Measurements from ENCODE around the gene LAG3. TPM values are rescaled to one million over a fixed set of nuclear protein-coding genes. Genes with fewer than 3 reads are reported as not detected.

Gene LAG3
- total and polyA plus RNA-seq, 2 donors from 2014 or later: 1.3 TPM; not detected in 1

- Histone ChIP-seq H3K27me3 (ENCODE audit: control insufficient read depth, insufficient read depth, low read length) (no peaks in the 10 kb centered on the region), H3K4me1 (ENCODE audit: control insufficient read depth in 2 of 3, insufficient read depth in 2 of 3, low read depth in 1 of 3, low read length in 3 of 3) (peaks cover 2 to 22% (median 17%) of the 10 kb centered on the region in 3 donors), H3K4me3 (ENCODE audit: low read length in 3 of 3) (no peak overlapping the region), H3K36me3 (ENCODE audit: control insufficient read depth in 2 of 3, insufficient read depth in 3 of 3, low read length in 3 of 3) (peaks cover 0 to 4% (median 4%) of the 10 kb centered on the region in 3 donors), H3K9ac (ENCODE audit: low read length in 3 of 3) (no peak overlapping the region), H3K27ac (ENCODE audit: low read depth in 2 of 2, low read length in 2 of 2) (no peak overlapping the region), H3K9me3 (ENCODE audit: control insufficient read depth in 2 of 3, insufficient read depth in 1 of 3, low read length in 3 of 3) (no peaks in the 10 kb centered on the region)
- no peak for DNase-seq
- intact Hi-C loops (cut with DNase I): no loop called here
- no peak for FAIRE-seq
- no peak for TF ChIP-seq CTCF (IDR thresholded peaks at IDR 0.05; ENCODE audit: borderline replicate concordance, extremely low read depth, insufficient read depth)
These were observed 2.7 kb upstream of the LAG3 start for GRCh38 chr12:6769666-6770065.

- Histone ChIP-seq H3K9ac (ENCODE audit: low read length in 3 of 3) (no peak overlapping the region), H3K4me3 (ENCODE audit: low read length in 3 of 3) (no peak overlapping the region), H3K27me3 (ENCODE audit: control insufficient read depth, insufficient read depth, low read length) (no peaks in the 10 kb centered on the region), H3K36me3 (ENCODE audit: control insufficient read depth in 2 of 3, insufficient read depth in 3 of 3, low read length in 3 of 3) (peaks cover 0 to 4% (median 4%) of the 10 kb centered on the region in 3 donors), H3K4me1 (ENCODE audit: control insufficient read depth in 2 of 3, insufficient read depth in 2 of 3, low read depth in 1 of 3, low read length in 3 of 3) (peaks cover 2 to 19% (median 16%) of the 10 kb centered on the region in 3 donors), H3K9me3 (ENCODE audit: control insufficient read depth in 2 of 3, insufficient read depth in 1 of 3, low read length in 3 of 3) (no peaks in the 10 kb centered on the region), H3K27ac (ENCODE audit: low read depth in 2 of 2, low read length in 2 of 2) (no peak overlapping the region)
- intact Hi-C loops (cut with DNase I): no loop called here
- DNase-seq (no peak), FAIRE-seq (no peak)
- no peak for TF ChIP-seq CTCF (IDR thresholded peaks at IDR 0.05; ENCODE audit: borderline replicate concordance, extremely low read depth, insufficient read depth)
These were observed 2.2 kb upstream of the LAG3 start for GRCh38 chr12:6770094-6770493.

- intact Hi-C loops (cut with DNase I): no loop called here
- Histone ChIP-seq H3K9ac (ENCODE audit: low read length in 3 of 3) (no peak overlapping the region), H3K4me3 (ENCODE audit: low read length in 3 of 3) (no peak overlapping the region), H3K36me3 (ENCODE audit: control insufficient read depth in 2 of 3, insufficient read depth in 3 of 3, low read length in 3 of 3) (peaks cover 0 to 4% (median 4%) of the 10 kb centered on the region in 3 donors), H3K27me3 (ENCODE audit: control insufficient read depth, insufficient read depth, low read length) (no peaks in the 10 kb centered on the region), H3K27ac (ENCODE audit: low read depth in 2 of 2, low read length in 2 of 2) (no peak overlapping the region), H3K4me1 (ENCODE audit: control insufficient read depth in 2 of 3, insufficient read depth in 2 of 3, low read depth in 1 of 3, low read length in 3 of 3) (peaks cover 2 to 14% (median 11%) of the 10 kb centered on the region in 3 donors), H3K9me3 (ENCODE audit: control insufficient read depth in 2 of 3, insufficient read depth in 1 of 3, low read length in 3 of 3) (no peaks in the 10 kb centered on the region)
- FAIRE-seq (no peak), DNase-seq (no peak)
- TF ChIP-seq CTCF (IDR thresholded peaks at IDR 0.05; ENCODE audit: borderline replicate concordance, extremely low read depth, insufficient read depth): no peak
These were observed 1.7 kb upstream of the LAG3 start for GRCh38 chr12:6770600-6770999.

- no peak overlapping the region for H3K27ac ChIP-seq (ENCODE audit: low read depth in 2 of 2, low read length in 2 of 2)
- intact Hi-C loops (cut with DNase I): no loop called here
- peaks cover 2 to 14% (median 9%) of the 10 kb centered on the region in 3 donors for H3K4me1 ChIP-seq (ENCODE audit: control insufficient read depth in 2 of 3, insufficient read depth in 2 of 3, low read depth in 1 of 3, low read length in 3 of 3)
These were observed 1.2 kb upstream of the LAG3 start for GRCh38 chr12:6771091-6771495.

More at GRCh38 chr12:6771091-6771495, 1.2 kb upstream of the LAG3 start:
- H3K27me3 ChIP-seq (ENCODE audit: control insufficient read depth, insufficient read depth, low read length): no peaks in the 10 kb centered on the region
- no peak overlapping the region for H3K4me3 ChIP-seq (ENCODE audit: low read length in 3 of 3)
- no peak for FAIRE-seq
- no peak for DNase-seq
- H3K9ac ChIP-seq (ENCODE audit: low read length in 3 of 3): no peak overlapping the region
- no peak for TF ChIP-seq CTCF (IDR thresholded peaks at IDR 0.05; ENCODE audit: borderline replicate concordance, extremely low read depth, insufficient read depth)
- H3K36me3 ChIP-seq (ENCODE audit: control insufficient read depth in 2 of 3, insufficient read depth in 3 of 3, low read length in 3 of 3): peaks cover 0 to 4% (median 4%) of the 10 kb centered on the region in 3 donors
- no peaks in the 10 kb centered on the region for H3K9me3 ChIP-seq (ENCODE audit: control insufficient read depth in 2 of 3, insufficient read depth in 1 of 3, low read length in 3 of 3)
